ENCODE data around the gene AMER3.

Gene AMER3

DNA sequence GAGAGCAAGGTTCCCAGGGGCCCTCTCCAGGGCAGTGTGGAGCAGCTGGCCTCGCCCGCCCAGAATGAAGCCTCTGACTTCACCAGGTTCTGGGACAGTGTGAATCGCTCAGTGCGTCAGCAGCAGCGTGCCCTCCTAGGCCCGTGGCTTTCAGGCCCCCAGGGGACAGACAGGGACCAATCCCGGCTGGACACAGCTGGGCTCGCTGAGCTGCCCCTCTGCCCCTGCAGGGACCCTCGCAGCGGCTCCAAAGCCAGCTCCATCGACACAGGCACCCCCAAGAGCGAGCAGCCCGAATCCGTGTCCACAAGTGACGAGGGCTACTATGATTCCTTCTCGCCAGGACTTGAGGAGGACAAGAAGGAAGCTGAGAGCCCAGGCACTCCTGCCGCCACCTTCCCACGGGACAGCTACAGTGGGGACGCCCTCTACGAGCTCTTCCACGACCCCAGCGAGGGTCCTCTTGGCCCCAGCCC is 7.6 kb downstream of the AMER3 start:
- DNase-seq (ENCODE audit: extremely low read depth, insufficient read length), result no peak
- H3K27me3 ChIP-seq (replicated peaks; ENCODE audit: control insufficient read depth, insufficient read depth, low read length), result peaks cover 1% of the 10 kb centered on the region
- H3K36me3 ChIP-seq (ENCODE audit: control insufficient read depth, insufficient read depth, low read length), result no peaks in the 10 kb centered on the region
- TF ChIP-seq CTCF (IDR thresholded peaks at IDR 0.05; ENCODE audit: insufficient read depth, low read length, poor library complexity, severe bottlenecking), result no peak
- H3K4me3 ChIP-seq (replicated peaks; ENCODE audit: low read depth, low read length), result no peak overlapping the region

GRCh38 chr2:130763405-130763804 is 8.1 kb downstream of the AMER3 start:
- H3K4me3 ChIP-seq (replicated peaks; ENCODE audit: low read depth, low read length), result no peak overlapping the region
- no peak for TF ChIP-seq CTCF (IDR thresholded peaks at IDR 0.05; ENCODE audit: insufficient read depth, low read length, poor library complexity, severe bottlenecking)
- peaks cover 1% of the 10 kb centered on the region for H3K27me3 ChIP-seq (replicated peaks; ENCODE audit: control insufficient read depth, insufficient read depth, low read length)
- H3K36me3 ChIP-seq (ENCODE audit: control insufficient read depth, insufficient read depth, low read length), result no peaks in the 10 kb centered on the region
- no peak for DNase-seq (ENCODE audit: extremely low read depth, insufficient read length)

DNA sequence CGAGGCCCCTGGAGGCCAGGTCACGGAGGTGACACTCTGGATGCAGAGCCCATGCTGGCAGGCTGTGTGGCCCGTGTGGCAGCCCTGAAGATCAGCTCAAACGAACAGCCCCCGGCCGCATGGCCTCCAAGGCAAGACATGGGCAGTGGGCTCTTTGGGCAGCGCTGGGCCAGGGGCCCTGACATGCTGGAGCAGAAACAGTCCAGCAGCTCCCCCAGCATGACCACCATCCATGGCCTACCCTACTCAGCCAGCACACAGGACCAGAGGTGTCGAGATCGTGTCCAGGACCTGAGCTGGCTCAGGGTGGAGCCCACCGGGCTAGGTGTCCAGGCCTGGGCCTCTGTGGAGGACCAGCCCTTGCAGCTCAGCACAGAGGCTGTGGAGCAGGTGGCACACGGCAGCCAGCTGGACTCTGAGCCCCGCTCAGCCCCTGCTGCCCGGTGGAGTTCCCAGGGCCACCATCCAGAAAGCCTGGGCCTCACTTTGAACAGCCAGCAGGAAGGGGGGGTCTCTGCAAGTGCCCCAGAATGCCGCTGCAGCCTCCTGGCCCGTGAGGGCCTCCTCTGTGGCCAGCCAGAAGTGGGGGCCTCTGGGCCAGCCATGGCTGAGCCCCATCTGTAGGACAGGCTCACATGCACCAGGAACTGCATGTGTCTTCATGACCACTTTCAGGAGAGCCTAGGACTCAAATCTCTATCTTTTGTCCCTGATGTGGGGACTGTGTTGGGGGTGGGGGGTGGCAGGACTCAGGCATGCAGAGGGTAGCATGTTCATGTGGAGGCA is 8.9 kb downstream of the AMER3 start:
- no peak for TF ChIP-seq CTCF (IDR thresholded peaks at IDR 0.05; ENCODE audit: insufficient read depth, low read length, poor library complexity, severe bottlenecking)
- H3K27me3 ChIP-seq (replicated peaks; ENCODE audit: control insufficient read depth, insufficient read depth, low read length), result peaks cover 1% of the 10 kb centered on the region
- no peaks in the 10 kb centered on the region for H3K36me3 ChIP-seq (ENCODE audit: control insufficient read depth, insufficient read depth, low read length)
- no peak overlapping the region for H3K4me3 ChIP-seq (replicated peaks; ENCODE audit: low read depth, low read length)
- DNase-seq (ENCODE audit: extremely low read depth, insufficient read length), result no peak

DNA sequence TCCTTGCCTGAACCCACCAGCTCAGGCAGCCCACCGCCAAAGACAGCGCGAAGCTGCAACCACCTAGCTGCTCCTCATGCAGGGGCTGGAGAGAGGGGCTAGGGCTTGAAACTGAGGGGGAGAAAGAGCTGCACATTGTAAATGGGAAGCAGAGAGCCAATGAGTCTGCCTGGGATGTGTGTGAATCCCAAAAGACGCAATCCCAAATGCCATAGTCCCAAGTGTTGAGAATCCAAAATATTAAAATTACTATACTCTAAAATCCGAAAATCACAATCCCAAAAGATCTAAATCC is 9.4 kb downstream of the AMER3 start:
- no peaks in the 10 kb centered on the region for H3K36me3 ChIP-seq (ENCODE audit: control insufficient read depth, insufficient read depth, low read length)
- DNase-seq (ENCODE audit: extremely low read depth, insufficient read length), result no peak

DNA sequence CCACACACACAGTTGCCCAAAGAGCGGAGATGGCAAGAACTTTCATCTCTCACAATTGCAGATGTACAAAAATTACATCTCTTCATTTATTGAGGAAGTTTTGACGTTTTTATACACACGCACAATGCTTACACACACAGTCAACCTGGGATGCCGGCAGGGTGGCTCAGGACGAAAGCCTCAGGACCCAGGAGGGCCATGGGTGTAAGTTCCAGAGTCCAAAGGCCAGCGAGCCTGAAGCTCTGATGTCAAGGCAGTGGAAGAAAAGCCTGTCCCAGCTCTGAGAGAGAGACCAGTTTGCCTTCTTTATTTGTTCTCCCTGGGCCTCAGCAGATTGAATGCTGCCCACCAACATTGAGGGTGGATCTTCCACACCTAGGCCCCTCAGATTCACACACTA is 10.1 kb downstream of the AMER3 start:
- Histone ChIP-seq H3K4me3 (replicated peaks; ENCODE audit: low read depth, low read length) (no peak overlapping the region), H3K27me3 (replicated peaks; ENCODE audit: control insufficient read depth, insufficient read depth, low read length) (peaks cover 1% of the 10 kb centered on the region), H3K36me3 (ENCODE audit: control insufficient read depth, insufficient read depth, low read length) (no peaks in the 10 kb centered on the region)
- no peak for TF ChIP-seq CTCF (IDR thresholded peaks at IDR 0.05; ENCODE audit: insufficient read depth, low read length, poor library complexity, severe bottlenecking)
- no peak for DNase-seq (ENCODE audit: extremely low read depth, insufficient read length)

More for the DNA sequence above, 9.4 kb downstream of the AMER3 start:
- no peak for TF ChIP-seq CTCF (IDR thresholded peaks at IDR 0.05; ENCODE audit: insufficient read depth, low read length, poor library complexity, severe bottlenecking)
- H3K4me3 ChIP-seq (replicated peaks; ENCODE audit: low read depth, low read length), result no peak overlapping the region
- H3K27me3 ChIP-seq (replicated peaks; ENCODE audit: control insufficient read depth, insufficient read depth, low read length), result peaks cover 1% of the 10 kb centered on the region

GRCh38 chr2:130766037-130766436 is 10.7 kb downstream of the AMER3 start:
- Histone ChIP-seq H3K4me3 (replicated peaks; ENCODE audit: low read depth, low read length) (no peak overlapping the region), H3K36me3 (ENCODE audit: control insufficient read depth, insufficient read depth, low read length) (no peaks in the 10 kb centered on the region), H3K27me3 (replicated peaks; ENCODE audit: control insufficient read depth, insufficient read depth, low read length) (peaks cover 1% of the 10 kb centered on the region)
- TF ChIP-seq CTCF (IDR thresholded peaks at IDR 0.05; ENCODE audit: insufficient read depth, low read length, poor library complexity, severe bottlenecking), result no peak
- DNase-seq (ENCODE audit: extremely low read depth, insufficient read length), result no peak
